ENCODE measurements around the gene NSFL1C. TPM values are rescaled to one million over a fixed set of nuclear protein-coding genes. Genes with fewer than 3 reads are reported as not detected.

Gene NSFL1C
- total RNA-seq, 5 donors from 2014 or later (not counting 1 experiment from before 2014, with no cell fraction given), result 56.7 to 68.7 (median 65.8) TPM

DNA sequence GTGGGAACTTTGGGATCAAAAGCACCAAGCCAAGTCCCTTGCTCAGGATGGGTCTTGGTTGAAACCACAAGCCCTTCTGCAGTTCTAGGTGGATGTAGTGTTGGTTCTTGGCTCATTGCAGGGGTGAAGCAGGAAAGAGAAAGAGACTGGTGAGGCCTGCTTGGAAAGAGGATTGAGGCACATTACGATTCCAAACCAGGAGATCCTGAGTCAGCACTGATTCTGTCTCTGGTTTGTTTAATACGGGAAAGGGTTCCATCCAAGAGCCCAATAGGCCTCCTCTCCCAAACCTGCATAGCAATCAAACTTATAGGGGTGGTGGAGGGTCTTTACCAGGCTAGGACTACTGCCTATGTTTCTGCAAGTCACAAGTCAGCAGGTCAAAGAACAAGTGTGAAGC, 24.3 kb downstream of the NSFL1C start:
- Mint-ChIP-seq H3K27me3 (no peaks in the 10 kb centered on the region), H3K27ac (no peak overlapping the region), H3K4me1 (peaks cover 20 to 24% (median 21%) of the 10 kb centered on the region in 3 donors), H3K9me3 (no peaks in the 10 kb centered on the region), H3K4me3 (no peak overlapping the region), H3K36me3 (peaks cover 48% of the 10 kb centered on the region)
- no peak overlapping the region for H3K27ac ChIP-seq (ENCODE audit: low read length)
- H3K27me3 ChIP-seq (replicated peaks in 1 of 2; ENCODE audit: control insufficient read depth in 2 of 2, extremely low read depth in 1 of 2, insufficient read depth in 2 of 2, low read length in 1 of 2), result no peaks in the 10 kb centered on the region
- DNase-seq, result no peak
- H3K4me3 ChIP-seq (ENCODE audit: control insufficient read depth in 1 of 2, extremely low read depth in 1 of 2, low read length in 1 of 2), result no peak overlapping the region
- ChIA-PET POLR2A (interaction anchor here in 1 of 2 donors (0.8 kb wide), 1 partner anchor 14 kb away, joined by 3 read pairs; no protein-coding TSS in a partner anchor), CTCF (no interaction called here)
- H3K9me3 ChIP-seq, result no peaks in the 10 kb centered on the region
- H3K4me1 ChIP-seq (ENCODE audit: control insufficient read depth in 1 of 2, extremely low read depth in 1 of 2, insufficient read depth in 2 of 2, low read length in 2 of 2), result peaks cover 0 to 12% of the 10 kb centered on the region in 2 experiments
- H3K36me3 ChIP-seq (ENCODE audit: control insufficient read depth in 2 of 2, extremely low read depth in 1 of 2, insufficient read depth in 1 of 2, low read length in 1 of 2), result peaks cover 15 to 59% of the 10 kb centered on the region in 2 donors
- no CpG with 5 or more reads among the region's 2 CpGs for WGBS (ENCODE audit: insufficient coverage)
- no peak for ATAC-seq (replicated peaks in 1 of 4)

GRCh38 chr20:1441133-1441532, 25.5 kb downstream of the NSFL1C start:
- peak in 3 of 4 experiments; percentile 51 to 60 (median 55) for ATAC-seq (replicated peaks in 1 of 4)
- no peak overlapping the region for H3K27ac Mint-ChIP-seq
- H3K4me3 ChIP-seq (ENCODE audit: control insufficient read depth in 1 of 2, extremely low read depth in 1 of 2, low read length in 1 of 2), result no peak overlapping the region
- no peak overlapping the region for H3K27ac ChIP-seq (ENCODE audit: low read length)
- H3K4me1 Mint-ChIP-seq, result peaks cover 23 to 24% (median 24%) of the 10 kb centered on the region in 3 donors
- H3K27me3 ChIP-seq (replicated peaks in 1 of 2; ENCODE audit: control insufficient read depth in 2 of 2, extremely low read depth in 1 of 2, insufficient read depth in 2 of 2, low read length in 1 of 2), result no peaks in the 10 kb centered on the region
- WGBS (ENCODE audit: insufficient coverage), result 79% methylated on average over 2 of the region's 3 CpGs
- H3K36me3 ChIP-seq (ENCODE audit: control insufficient read depth in 2 of 2, extremely low read depth in 1 of 2, insufficient read depth in 1 of 2, low read length in 1 of 2), result peaks cover 15 to 48% of the 10 kb centered on the region in 2 donors
- ChIA-PET CTCF (interaction anchor here in 1 of 2 donors (1.2 kb wide), 1 partner anchor 128 kb away, joined by 5 read pairs; no protein-coding TSS in a partner anchor), POLR2A (interaction anchor here in 1 of 2 donors (0.6 kb wide), 1 partner anchor 142 kb away, joined by 3 read pairs; no protein-coding TSS in a partner anchor)
- no peak overlapping the region for H3K4me3 Mint-ChIP-seq
- H3K27me3 Mint-ChIP-seq, result no peaks in the 10 kb centered on the region
- H3K9me3 Mint-ChIP-seq, result no peaks in the 10 kb centered on the region
- H3K36me3 Mint-ChIP-seq, result peaks cover 40% of the 10 kb centered on the region
- peaks cover 0 to 14% of the 10 kb centered on the region in 2 experiments for H3K4me1 ChIP-seq (ENCODE audit: control insufficient read depth in 1 of 2, extremely low read depth in 1 of 2, insufficient read depth in 2 of 2, low read length in 2 of 2)
- peak in 1 of 35 experiments; percentile 24 for DNase-seq
- H3K9me3 ChIP-seq, result no peaks in the 10 kb centered on the region

GRCh38 chr20:1440024-1440423, 26.6 kb downstream of the NSFL1C start:
- Histone ChIP-seq H3K9me3 (no peaks in the 10 kb centered on the region), H3K4me3 (ENCODE audit: control insufficient read depth in 1 of 2, extremely low read depth in 1 of 2, low read length in 1 of 2) (no peak overlapping the region), H3K27me3 (replicated peaks in 1 of 2; ENCODE audit: control insufficient read depth in 2 of 2, extremely low read depth in 1 of 2, insufficient read depth in 2 of 2, low read length in 1 of 2) (no peaks in the 10 kb centered on the region), H3K36me3 (ENCODE audit: control insufficient read depth in 2 of 2, extremely low read depth in 1 of 2, insufficient read depth in 1 of 2, low read length in 1 of 2) (peaks cover 6 to 37% of the 10 kb centered on the region in 2 donors), H3K27ac (ENCODE audit: low read length) (no peak overlapping the region), H3K4me1 (ENCODE audit: control insufficient read depth in 1 of 2, extremely low read depth in 1 of 2, insufficient read depth in 2 of 2, low read length in 2 of 2) (peaks cover 5 to 18% of the 10 kb centered on the region in 2 experiments)
- Mint-ChIP-seq H3K9me3 (no peaks in the 10 kb centered on the region), H3K27me3 (no peaks in the 10 kb centered on the region), H3K36me3 (peaks cover 34% of the 10 kb centered on the region), H3K4me3 (no peak overlapping the region), H3K27ac (no peak overlapping the region), H3K4me1 (peaks cover 33% of the 10 kb centered on the region in 3 donors)
- CTCF ChIA-PET, result interaction anchor here in 1 of 2 donors (1.2 kb wide), 1 partner anchor 127 kb away, joined by 5 read pairs; no protein-coding TSS in a partner anchor
- WGBS (ENCODE audit: insufficient coverage), result 78% methylated on average over 5 of the region's 6 CpGs
- POLR2A ChIA-PET, result no interaction called here
- DNase-seq, result peak in 5 of 35 experiments; percentile 5 to 32 (median 8)
- ATAC-seq (replicated peaks in 1 of 4), result no peak

- Histone ChIP-seq H3K27ac (ENCODE audit: low read length) (no peak overlapping the region), H3K27me3 (replicated peaks in 1 of 2; ENCODE audit: control insufficient read depth in 2 of 2, extremely low read depth in 1 of 2, insufficient read depth in 2 of 2, low read length in 1 of 2) (no peaks in the 10 kb centered on the region), H3K36me3 (ENCODE audit: control insufficient read depth in 2 of 2, extremely low read depth in 1 of 2, insufficient read depth in 1 of 2, low read length in 1 of 2) (peaks cover 0 to 20% of the 10 kb centered on the region in 2 donors), H3K4me3 (ENCODE audit: control insufficient read depth in 1 of 2, extremely low read depth in 1 of 2, low read length in 1 of 2) (no peak overlapping the region), H3K4me1 (ENCODE audit: control insufficient read depth in 1 of 2, extremely low read depth in 1 of 2, insufficient read depth in 2 of 2, low read length in 2 of 2) (peaks cover 9 to 24% of the 10 kb centered on the region in 2 experiments), H3K9me3 (no peaks in the 10 kb centered on the region)
- ChIA-PET POLR2A (no interaction called here), CTCF (interaction anchor here (0.7 to 1.8 kb wide), 7 partner anchors 8 to 125 kb away, joined by 3 to 5 read pairs (median 3); no protein-coding TSS in a partner anchor)
- no peak for DNase-seq
- Mint-ChIP-seq H3K9me3 (no peaks in the 10 kb centered on the region), H3K36me3 (peaks cover 18% of the 10 kb centered on the region), H3K27ac (no peak overlapping the region), H3K4me3 (no peak overlapping the region), H3K27me3 (no peaks in the 10 kb centered on the region), H3K4me1 (peaks cover 42 to 48% (median 47%) of the 10 kb centered on the region in 3 donors)
- no peak for ATAC-seq (replicated peaks in 1 of 4)
- WGBS (ENCODE audit: insufficient coverage), result no CpG with 5 or more reads among the region's 1 CpG
Measured at GRCh38 chr20:1438361-1438760, 28.3 kb downstream of the NSFL1C start.

- Histone ChIP-seq H3K9me3 (no peaks in the 10 kb centered on the region), H3K4me1 (ENCODE audit: control insufficient read depth in 1 of 2, extremely low read depth in 1 of 2, insufficient read depth in 2 of 2, low read length in 2 of 2) (peaks cover 9 to 24% of the 10 kb centered on the region in 2 experiments), H3K27ac (ENCODE audit: low read length) (no peak overlapping the region), H3K4me3 (ENCODE audit: control insufficient read depth in 1 of 2, extremely low read depth in 1 of 2, low read length in 1 of 2) (no peak overlapping the region), H3K27me3 (replicated peaks in 1 of 2; ENCODE audit: control insufficient read depth in 2 of 2, extremely low read depth in 1 of 2, insufficient read depth in 2 of 2, low read length in 1 of 2) (no peaks in the 10 kb centered on the region), H3K36me3 (ENCODE audit: control insufficient read depth in 2 of 2, extremely low read depth in 1 of 2, insufficient read depth in 1 of 2, low read length in 1 of 2) (peaks cover 0 to 11% of the 10 kb centered on the region in 2 donors)
- H3K36me3 Mint-ChIP-seq, result peaks cover 13% of the 10 kb centered on the region
- 18% methylated on average over 4 of the region's 5 CpGs for WGBS (ENCODE audit: insufficient coverage)
- H3K4me3 Mint-ChIP-seq, result no peak overlapping the region
- POLR2A ChIA-PET, result no interaction called here
- H3K27ac Mint-ChIP-seq, result no peak overlapping the region
- ATAC-seq (replicated peaks in 1 of 4) (peak; percentile 46 to 61 (median 55)), DNase-seq (peak; percentile 41 to 90 (median 72))
- peaks cover 47 to 52% (median 51%) of the 10 kb centered on the region in 3 donors for H3K4me1 Mint-ChIP-seq
- H3K27me3 Mint-ChIP-seq, result no peaks in the 10 kb centered on the region
- CTCF ChIA-PET, result interaction anchor here (0.6 to 1.8 kb wide), 4 partner anchors 45 to 125 kb away, joined by 3 to 5 read pairs (median 4); no protein-coding TSS in a partner anchor
- no peaks in the 10 kb centered on the region for H3K9me3 Mint-ChIP-seq
Measured at GRCh38 chr20:1437235-1437904, 29.3 kb downstream of the NSFL1C start.

DNA sequence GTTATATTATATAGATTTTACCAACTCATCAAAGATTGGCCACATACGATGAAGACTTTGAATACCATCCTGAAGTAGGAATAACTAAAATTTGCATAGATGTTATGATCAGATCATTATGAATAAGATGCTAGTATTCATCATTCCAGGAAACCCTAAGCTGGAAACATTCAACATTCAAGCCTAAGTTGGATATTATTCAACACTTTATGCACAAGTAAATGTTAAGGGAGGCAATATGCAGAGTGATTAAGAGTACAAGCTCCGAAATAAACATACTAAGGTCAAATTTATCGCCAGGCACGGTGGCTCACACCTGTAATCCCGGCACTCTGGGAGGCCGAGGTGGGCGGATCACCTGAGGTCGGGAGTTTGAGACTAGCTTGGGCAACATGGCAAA, 30.4 kb downstream of the NSFL1C start:
- Histone ChIP-seq H3K27me3 (replicated peaks in 1 of 2; ENCODE audit: control insufficient read depth in 2 of 2, extremely low read depth in 1 of 2, insufficient read depth in 2 of 2, low read length in 1 of 2) (no peaks in the 10 kb centered on the region), H3K4me1 (ENCODE audit: control insufficient read depth in 1 of 2, extremely low read depth in 1 of 2, insufficient read depth in 2 of 2, low read length in 2 of 2) (peaks cover 9 to 21% of the 10 kb centered on the region in 2 experiments), H3K9me3 (no peaks in the 10 kb centered on the region), H3K4me3 (ENCODE audit: control insufficient read depth in 1 of 2, extremely low read depth in 1 of 2, low read length in 1 of 2) (no peak overlapping the region), H3K36me3 (ENCODE audit: control insufficient read depth in 2 of 2, extremely low read depth in 1 of 2, insufficient read depth in 1 of 2, low read length in 1 of 2) (peaks cover 0 to 3% of the 10 kb centered on the region in 2 donors), H3K27ac (ENCODE audit: low read length) (no peak overlapping the region)
- CTCF ChIA-PET, result no interaction called here
- H3K4me3 Mint-ChIP-seq, result no peak overlapping the region
- WGBS (ENCODE audit: insufficient coverage), result 91% methylated on average over 4 of the region's 8 CpGs
- no peaks in the 10 kb centered on the region for H3K9me3 Mint-ChIP-seq
- DNase-seq (no peak), ATAC-seq (replicated peaks in 1 of 4) (no peak)
- POLR2A ChIA-PET, result no interaction called here
- H3K27ac Mint-ChIP-seq, result no peak overlapping the region
- peaks cover 37 to 44% (median 42%) of the 10 kb centered on the region in 3 donors for H3K4me1 Mint-ChIP-seq
- peaks cover 4% of the 10 kb centered on the region for H3K36me3 Mint-ChIP-seq
- no peaks in the 10 kb centered on the region for H3K27me3 Mint-ChIP-seq

Data from T-cell (primary cell).